Activated naive CD8-positive, alpha-beta T cell treated with anti-CD3 and anti-CD28 coated beads, Interleukin-2, amount 10 ng/mL, durations not matched to agents 7 days and 5 days (primary cell): Measurements from ENCODE around the gene MLST8. TPM values are rescaled to one million over a fixed set of nuclear protein-coding genes. Genes with fewer than 3 reads are reported as not detected.

Experiments
- ATAC-seq: fragments of 150-1000 bp; cut with Tn5 transposase; one replicate; pipeline ENCODE4 v1.10.0; 2021; ENCODE audit warnings: low read depth, moderate library complexity
- POLR2A ChIA-PET: fragments of 350-600 bp; sonication (Branson Sonifier 250); formaldehyde crosslinking; loops from one replicate; lab custom pipeline; 2021; ENCODE audit warnings: antibody characterized with exemption; lab: Charles Lee
- DNase-seq: peaks from one replicate; pipeline ENCODE4 v3.0.0; 2021
- H3K27ac Mint-ChIP-seq: one replicate; pipeline ENCODE4 v1.8.0; 2022; ENCODE audit warnings: mild to moderate bottlenecking, mixed read lengths
- H3K27me3 Mint-ChIP-seq: one replicate; pipeline ENCODE4 v1.8.0; 2022; ENCODE audit warnings: mild to moderate bottlenecking, moderate library complexity, mixed read lengths
- H3K36me3 Mint-ChIP-seq: one replicate; pipeline ENCODE4 v1.8.0; 2021; ENCODE audit warnings: mild to moderate bottlenecking, mixed read lengths
- H3K4me1 Mint-ChIP-seq: one replicate; pipeline ENCODE4 v1.8.0; 2021; ENCODE audit warnings: mixed read lengths
- H3K4me3 Mint-ChIP-seq: one replicate; pipeline ENCODE4 v1.8.0; 2022; ENCODE audit warnings: mild to moderate bottlenecking, moderate library complexity, mixed read lengths
- H3K9me3 Mint-ChIP-seq: one replicate; pipeline ENCODE4 v1.8.0; 2021; ENCODE audit warnings: mixed read lengths
- total RNA-seq, 2 experiments: library from RNA; stranded (reverse); gene quantifications; one replicate each; pipeline ENCODE4 v1.2.3, GENCODE V29; 2021

MLST8 gene
- total RNA-seq, 2 experiments from 2014 or later: 32.1 to 33.1 TPM

GRCh38 chr16:2188395-2188794 lies 16.9 kb upstream of the MLST8 start:
- Mint-ChIP-seq H3K27me3 (peaks cover 4% of the 10 kb centered on the region), H3K27ac (no peak overlapping the region), H3K4me3 (no peak overlapping the region), H3K4me1 (no peaks in the 10 kb centered on the region), H3K36me3 (no peaks in the 10 kb centered on the region), H3K9me3 (no peaks in the 10 kb centered on the region)
- POLR2A ChIA-PET: interaction anchor here (1.2 kb wide), 1 partner anchor 33 kb away, joined by 3 read pairs; the partner anchor contains the start of gene TRAF7
- DNase-seq (no peak), ATAC-seq (no peak)

GRCh38 chr16:2189252-2189893 lies 15.9 kb upstream of the MLST8 start:
- Mint-ChIP-seq H3K9me3 (no peaks in the 10 kb centered on the region), H3K4me3 (no peak overlapping the region), H3K36me3 (no peaks in the 10 kb centered on the region), H3K27me3 (peaks cover 8% of the 10 kb centered on the region), H3K27ac (no peak overlapping the region), H3K4me1 (no peaks in the 10 kb centered on the region)
- DNase-seq: no peak
- ATAC-seq: no peak
- POLR2A ChIA-PET: no interaction called here

GRCh38 chr16:2190002-2190658 lies 15.1 kb upstream of the MLST8 start:
- Mint-ChIP-seq H3K27ac (no peak overlapping the region), H3K9me3 (no peaks in the 10 kb centered on the region), H3K27me3 (peaks cover 15% of the 10 kb centered on the region), H3K4me3 (no peak overlapping the region), H3K36me3 (no peaks in the 10 kb centered on the region), H3K4me1 (peaks cover 1% of the 10 kb centered on the region)
- POLR2A ChIA-PET: no interaction called here
- DNase-seq (no peak), ATAC-seq (no peak)

GRCh38 chr16:2190659-2191445 lies 14.4 kb upstream of the MLST8 start:
- POLR2A ChIA-PET: no interaction called here
- no peak overlapping the region for H3K4me3 Mint-ChIP-seq
- DNase-seq (no peak), ATAC-seq (no peak)
- H3K27ac Mint-ChIP-seq: no peak overlapping the region
- H3K9me3 Mint-ChIP-seq: no peaks in the 10 kb centered on the region
- H3K36me3 Mint-ChIP-seq: no peaks in the 10 kb centered on the region
- H3K4me1 Mint-ChIP-seq: peaks cover 1% of the 10 kb centered on the region
- H3K27me3 Mint-ChIP-seq: peaks cover 16% of the 10 kb centered on the region

- ATAC-seq (no peak), DNase-seq (no peak)
- Mint-ChIP-seq H3K9me3 (no peaks in the 10 kb centered on the region), H3K4me3 (no peak overlapping the region), H3K27ac (no peak overlapping the region), H3K4me1 (peaks cover 1% of the 10 kb centered on the region), H3K27me3 (peaks cover 15% of the 10 kb centered on the region), H3K36me3 (no peaks in the 10 kb centered on the region)
- POLR2A ChIA-PET: no interaction called here
Measured at GRCh38 chr16:2191446-2191706, 13.9 kb upstream of the MLST8 start.

GRCh38 chr16:2194166-2194834 lies 11.0 kb upstream of the MLST8 start:
- Mint-ChIP-seq H3K9me3 (no peaks in the 10 kb centered on the region), H3K27me3 (peaks cover 33% of the 10 kb centered on the region), H3K4me3 (no peak overlapping the region), H3K36me3 (no peaks in the 10 kb centered on the region), H3K4me1 (peaks cover 1% of the 10 kb centered on the region), H3K27ac (no peak overlapping the region)
- POLR2A ChIA-PET: interaction anchor here (1.3 to 1.9 kb wide), 3 partner anchors 11 to 57 kb away, joined by 6 to 9 read pairs (median 8); partner anchors contain the start of genes ECI1, MLST8 and TRAF7
- no peak for ATAC-seq
- DNase-seq: no peak

GRCh38 chr16:2194852-2195321 lies 10.4 kb upstream of the MLST8 start:
- Mint-ChIP-seq H3K27me3 (peaks cover 35% of the 10 kb centered on the region), H3K36me3 (no peaks in the 10 kb centered on the region), H3K27ac (no peak overlapping the region), H3K4me3 (no peak overlapping the region), H3K9me3 (no peaks in the 10 kb centered on the region), H3K4me1 (peaks cover 1% of the 10 kb centered on the region)
- POLR2A ChIA-PET: interaction anchor here (0.6 to 1.9 kb wide), 4 partner anchors 11 to 57 kb away, joined by 3 to 9 read pairs (median 7); partner anchors contain the start of genes ECI1, MLST8 and TRAF7
- ATAC-seq (peak; percentile 56), DNase-seq (peak; percentile 49)

GRCh38 chr16:2195322-2196161 lies 9.7 kb upstream of the MLST8 start:
- H3K4me3 Mint-ChIP-seq: peak overlapping the region; percentile 48
- peaks cover 40% of the 10 kb centered on the region for H3K27me3 Mint-ChIP-seq
- DNase-seq (no peak), ATAC-seq (no peak)
- POLR2A ChIA-PET: interaction anchor here (0.6 to 1.9 kb wide), 4 partner anchors 10 to 56 kb away, joined by 3 to 9 read pairs (median 7); partner anchors contain the start of genes ECI1, MLST8 and TRAF7
- no peak overlapping the region for H3K27ac Mint-ChIP-seq
- H3K9me3 Mint-ChIP-seq: no peaks in the 10 kb centered on the region
- H3K4me1 Mint-ChIP-seq: peaks cover 1% of the 10 kb centered on the region
- H3K36me3 Mint-ChIP-seq: no peaks in the 10 kb centered on the region

- H3K9me3 Mint-ChIP-seq: no peaks in the 10 kb centered on the region
- no peaks in the 10 kb centered on the region for H3K36me3 Mint-ChIP-seq
- ATAC-seq (peak; percentile 38), DNase-seq (no peak)
- H3K27ac Mint-ChIP-seq: no peak within 1 kb of the TSS
- H3K4me1 Mint-ChIP-seq: peaks cover 1% of the 10 kb centered on the region
- peaks cover 40% of the 10 kb centered on the region for H3K27me3 Mint-ChIP-seq
- H3K4me3 Mint-ChIP-seq: peak within 1 kb of the TSS; percentile 48
- POLR2A ChIA-PET: interaction anchor here (0.5 to 1.9 kb wide), 3 partner anchors 9 to 123 kb away, joined by 3 to 8 read pairs (median 6); partner anchors contain the start of genes MLST8 and TRAF7
Measured at GRCh38 chr16:2196162-2196980, 8.9 kb upstream of the MLST8 start, which contains the start of gene CASKIN1. Gene CASKIN1 (minus strand): TSS chr16:2196605. CDS start chr16:2196432, 173 bp downstream.

- POLR2A ChIA-PET: interaction anchor here (0.5 kb wide), 1 partner anchor 122 kb away, joined by 3 read pairs; no protein-coding TSS in a partner anchor
Measured at GRCh38 chr16:2196981-2197511, 8.2 kb upstream of the MLST8 start.

GRCh38 chr16:2197765-2198164 lies 7.5 kb upstream of the MLST8 start:
- Mint-ChIP-seq H3K4me1 (peaks cover 1% of the 10 kb centered on the region), H3K27ac (no peak overlapping the region), H3K27me3 (peaks cover 39% of the 10 kb centered on the region), H3K9me3 (no peaks in the 10 kb centered on the region), H3K36me3 (no peaks in the 10 kb centered on the region), H3K4me3 (no peak overlapping the region)
- DNase-seq: no peak
- no peak for ATAC-seq
- POLR2A ChIA-PET: no interaction called here

More at GRCh38 chr16:2196981-2197511, 8.2 kb upstream of the MLST8 start:
- Mint-ChIP-seq H3K4me1 (peaks cover 1% of the 10 kb centered on the region), H3K9me3 (no peaks in the 10 kb centered on the region), H3K27me3 (peaks cover 40% of the 10 kb centered on the region), H3K4me3 (peak overlapping the region; percentile 35), H3K36me3 (no peaks in the 10 kb centered on the region), H3K27ac (no peak overlapping the region)
- DNase-seq: no peak
- no peak for ATAC-seq
